Measurements from ENCODE around the gene GHR.

GRCh38 chr5:42520203-42520602, 97.0 kb downstream of the GHR start:
- TF ChIP-seq CTCF (conservative IDR thresholded peaks at IDR 0.05; ENCODE audit: low read depth, low read length) (no peak), EZH2 (IDR thresholded peaks at IDR 0.05; ENCODE audit: borderline replicate concordance, low read depth, low read length, poor library complexity, severe bottlenecking) (no peak)
